ENCODE measurements around the gene WDR41.

WDR41 gene

DNA sequence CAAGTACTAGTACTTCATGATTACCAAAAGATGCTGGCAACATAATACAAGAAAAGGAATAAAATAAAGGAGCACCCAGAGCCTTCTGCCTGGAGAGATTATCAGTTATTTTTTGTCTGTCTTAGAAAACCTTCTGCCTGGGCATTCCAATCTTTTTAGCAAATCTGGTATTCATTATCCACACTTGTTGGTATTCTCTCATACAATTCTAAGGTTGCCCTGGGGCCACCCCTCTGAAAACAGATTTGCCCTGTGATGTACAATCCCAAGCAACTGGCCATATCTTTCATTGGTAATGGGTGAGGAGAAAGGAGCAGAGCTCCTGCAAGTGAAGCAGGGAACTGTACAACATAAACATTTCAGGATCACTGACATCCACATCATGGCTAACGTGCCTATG is 47.8 kb downstream of the WDR41 start:
- no peak for DNase-seq

DNA sequence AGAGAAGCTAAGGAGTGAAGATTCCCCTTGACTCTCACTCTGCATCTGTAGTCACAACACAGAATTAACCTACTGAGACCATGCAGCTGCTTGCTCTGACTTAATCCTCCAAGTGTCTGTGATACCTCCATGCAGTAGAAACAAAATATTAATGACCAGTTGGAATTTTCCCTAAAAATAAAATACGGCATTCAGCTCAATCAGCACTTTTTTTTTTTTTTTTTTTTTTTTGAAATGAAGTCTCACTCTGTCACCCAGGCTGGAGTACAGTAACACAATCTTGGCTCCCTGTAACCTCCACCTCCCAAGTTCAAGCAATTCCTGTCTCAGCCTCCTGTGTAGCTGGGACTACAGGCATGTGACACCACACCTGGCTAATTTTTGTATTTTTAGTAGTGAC is 48.4 kb downstream of the WDR41 start:
- DNase-seq = no peak

GRCh38 chr5:77438071-77438470 is 54.0 kb downstream of the WDR41 start:
- no peak for DNase-seq

GRCh38 chr5:77437194-77437593 is 54.9 kb downstream of the WDR41 start:
- DNase-seq = peak; percentile 6

GRCh38 chr5:77431719-77432118 is 60.4 kb downstream of the WDR41 start:
- DNase-seq = no peak

- peak; percentile 73 for DNase-seq
Measured at GRCh38 chr5:77431286-77431685, 60.8 kb downstream of the WDR41 start.

DNA sequence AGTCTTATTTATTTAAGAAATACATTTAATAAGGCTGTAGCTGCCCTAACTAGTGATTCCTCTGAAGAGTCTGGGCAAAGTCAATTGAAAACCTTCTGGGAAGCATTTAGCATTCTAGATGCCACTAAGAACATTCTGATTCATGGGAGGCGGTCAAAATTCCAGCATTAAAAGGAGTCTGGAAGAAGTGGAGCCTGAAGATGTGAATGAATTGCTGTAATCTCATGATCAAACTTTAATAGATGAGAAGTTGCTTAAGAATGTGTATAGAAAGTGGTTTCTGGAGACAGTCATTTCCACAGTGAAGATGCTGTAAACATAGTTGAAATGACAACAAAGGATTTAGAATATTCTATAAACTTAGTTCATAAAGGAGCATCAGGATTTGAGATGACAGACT is 61.4 kb downstream of the WDR41 start:
- DNase-seq = peak; percentile 66

GRCh38 chr5:77428526-77428925 is 63.6 kb downstream of the WDR41 start:
- no peak for DNase-seq

DNA sequence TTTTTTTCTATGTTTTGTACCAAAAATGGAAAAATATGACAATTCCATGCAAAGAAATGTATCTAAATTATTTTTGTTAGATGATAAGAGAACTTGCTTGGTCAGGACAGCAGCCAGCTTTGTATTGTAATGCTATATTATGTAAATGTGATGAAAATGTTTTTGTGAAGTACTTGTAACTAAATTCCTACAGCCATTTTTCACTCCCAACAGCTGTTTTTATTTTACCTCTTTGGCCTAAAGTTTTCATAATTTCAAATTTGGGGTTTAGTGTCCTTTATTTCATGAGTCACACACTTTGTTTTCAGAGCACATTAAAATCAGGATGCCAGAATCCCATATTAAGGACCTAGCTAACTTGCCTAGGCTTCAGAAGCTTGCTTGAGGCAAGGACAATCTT is 64.1 kb downstream of the WDR41 start:
- peak; percentile 41 for DNase-seq

GRCh38 chr5:77426670-77427069 is 65.4 kb downstream of the WDR41 start:
- DNase-seq = peak; percentile 81

DNA sequence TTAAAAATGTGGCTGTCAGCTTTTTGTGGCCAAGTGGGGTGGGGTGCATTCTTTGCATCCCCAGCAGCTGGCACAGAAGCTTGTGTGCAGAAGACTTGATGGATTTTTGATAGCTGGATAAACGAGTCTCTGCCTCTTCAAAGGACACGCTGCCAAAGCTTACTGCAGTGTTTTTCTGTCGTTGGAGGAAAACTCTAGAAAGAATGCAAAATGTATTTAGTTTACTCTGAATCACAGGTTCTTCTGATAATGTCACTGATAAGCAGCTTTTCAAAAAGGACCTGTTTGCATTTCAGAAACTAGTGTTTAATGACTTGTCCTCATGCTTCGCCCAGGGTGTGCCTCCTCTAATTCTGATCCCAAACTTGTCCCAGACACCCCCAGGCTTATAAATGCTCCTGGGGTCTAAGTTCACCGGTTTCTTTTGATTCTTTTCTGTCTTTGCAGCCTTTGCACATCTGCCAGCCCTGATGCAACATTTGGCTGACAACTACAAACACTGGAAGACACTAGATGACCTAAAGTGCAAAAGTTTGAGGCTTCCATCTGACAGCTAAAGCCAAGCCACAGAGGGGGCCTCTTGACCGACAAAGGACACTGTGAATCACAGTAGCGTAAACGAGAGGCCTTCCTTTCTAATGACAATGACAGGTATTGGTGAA is 66.0 kb downstream of the WDR41 start:
- DNase-seq = no peak

- DNase-seq = no peak
Measured at GRCh38 chr5:77425420-77425819, 66.7 kb downstream of the WDR41 start.

- DNase-seq = no peak
Measured at GRCh38 chr5:77424921-77425320, 67.2 kb downstream of the WDR41 start.

GRCh38 chr5:77423022-77423750 is 68.9 kb downstream of the WDR41 start:
- DNase-seq = peak; percentile 65

- DNase-seq = no peak
Measured at GRCh38 chr5:77420940-77421339, 71.2 kb downstream of the WDR41 start.

DNA sequence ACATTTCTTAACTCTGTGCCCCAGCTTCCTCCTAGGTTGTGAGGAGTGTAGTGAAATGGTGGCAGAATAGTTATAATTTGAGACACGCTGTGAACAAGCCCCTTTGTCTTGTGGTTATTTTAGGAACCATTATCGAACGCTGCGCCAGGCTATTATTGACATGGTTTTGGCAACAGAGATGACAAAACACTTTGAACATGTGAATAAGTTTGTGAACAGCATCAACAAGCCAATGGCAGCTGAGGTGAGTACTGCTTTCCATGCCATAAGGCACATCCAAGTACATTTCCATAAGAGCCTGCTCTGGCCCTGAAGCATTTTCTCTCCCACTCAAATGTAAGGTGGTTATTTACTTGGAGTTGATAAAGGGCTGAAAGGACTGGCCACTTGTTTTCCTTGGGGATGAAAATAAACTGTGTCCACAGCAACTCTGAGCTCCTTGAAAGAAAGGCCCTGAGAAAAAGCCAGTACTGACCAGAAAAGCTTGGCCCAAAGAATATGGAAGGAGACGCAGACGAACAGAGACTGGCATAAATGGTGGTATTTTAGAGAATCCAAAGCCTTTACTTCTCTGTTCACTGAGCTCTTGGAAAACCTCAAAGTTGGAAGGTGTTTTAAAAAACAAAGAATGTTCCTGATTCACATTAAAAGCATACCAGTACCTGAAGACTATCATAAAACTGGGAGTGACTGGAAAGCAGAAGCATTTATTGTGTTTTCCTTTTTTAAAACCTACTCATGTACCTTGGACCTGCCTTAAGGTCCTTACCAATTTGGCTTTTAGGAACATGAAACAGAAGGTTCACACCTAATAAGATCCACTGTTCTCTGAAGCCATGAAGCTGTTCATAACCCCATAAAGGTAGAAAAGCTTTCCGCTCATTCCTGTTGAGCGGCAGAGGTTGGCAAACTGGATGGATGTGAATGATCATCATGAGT is 72.2 kb downstream of the WDR41 start:
- no peak for DNase-seq

DNA sequence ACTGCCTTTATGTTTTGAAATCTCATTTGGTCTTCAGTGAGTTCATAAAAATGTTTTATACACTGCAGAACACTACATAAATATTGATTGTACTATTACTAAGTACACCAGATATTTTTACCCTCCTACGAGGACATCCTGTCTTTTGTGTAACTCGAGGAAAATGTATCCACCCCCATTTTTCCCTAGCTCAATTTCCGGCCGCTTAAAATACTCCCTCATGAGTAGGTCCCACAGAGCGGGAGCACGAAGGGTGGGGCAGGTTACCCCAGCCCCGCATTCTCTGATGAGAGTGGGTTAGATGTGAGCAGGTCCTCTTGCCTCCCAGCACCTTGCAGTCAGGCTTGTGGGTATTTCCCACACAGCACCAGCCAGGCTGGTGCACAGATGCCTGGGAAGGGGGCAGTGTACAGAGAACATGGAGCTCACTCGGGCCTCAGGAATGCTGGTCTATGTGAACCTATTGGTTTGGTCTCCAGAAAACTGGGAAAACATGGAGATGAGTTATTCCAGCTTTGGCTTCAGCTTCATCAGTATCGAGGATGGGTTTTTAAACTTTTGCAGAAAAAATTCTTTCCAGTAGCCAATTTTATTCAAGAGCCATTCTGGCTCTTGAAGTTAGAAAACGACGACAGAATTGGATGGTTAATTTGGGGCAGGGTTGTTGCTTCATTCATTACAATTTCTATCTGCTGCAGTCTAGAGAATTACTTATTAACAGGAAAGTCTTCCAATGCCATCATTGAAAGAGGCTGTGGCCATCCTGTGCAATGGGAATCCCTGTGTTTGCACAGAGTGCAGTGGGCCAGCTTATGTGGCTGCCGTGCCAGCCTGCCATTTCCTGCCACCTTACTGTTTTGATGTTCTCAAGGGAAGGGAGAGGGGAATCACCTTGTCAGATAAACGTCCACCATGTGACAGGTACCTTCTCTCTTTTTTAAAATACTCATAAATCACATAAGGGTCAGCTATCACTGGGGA is 73.2 kb downstream of the WDR41 start:
- DNase-seq = no peak

GRCh38 chr5:77418162-77418561 is 74.0 kb downstream of the WDR41 start:
- no peak for DNase-seq

- no peak for DNase-seq
Measured at GRCh38 chr5:77413049-77413448, 79.1 kb downstream of the WDR41 start.

GRCh38 chr5:77409870-77410621 is 82.1 kb downstream of the WDR41 start:
- DNase-seq = no peak

DNA sequence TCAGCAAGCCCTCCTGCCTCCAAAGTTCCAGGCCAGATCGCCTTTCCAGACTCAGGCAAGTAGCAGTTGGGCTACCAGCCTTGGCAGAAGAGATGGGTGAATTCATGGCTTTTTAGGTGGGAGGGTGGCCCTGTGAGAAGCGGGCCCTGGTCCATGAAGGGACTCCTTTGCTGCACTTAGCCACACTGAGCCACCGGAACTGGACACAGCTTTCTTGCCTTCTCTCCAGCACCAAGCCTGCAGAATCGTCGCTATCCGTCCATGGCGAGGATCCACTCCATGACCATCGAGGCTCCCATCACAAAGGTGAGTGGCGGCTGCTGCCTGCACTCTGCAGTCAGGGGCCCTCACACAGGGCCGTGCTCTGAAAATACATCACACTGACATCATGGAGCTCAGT is 85.0 kb downstream of the WDR41 start:
- DNase-seq = no peak

- no peak for DNase-seq
Measured at GRCh38 chr5:77402796-77403195, 89.3 kb downstream of the WDR41 start.

Measured in fibroblast of skin of right biceps (primary cell).